ENCODE data around the gene ADSS2.
A peak's percentile ranks its signal among the peaks of the same experiment; 100 is the strongest.

ADSS2 gene

DNA sequence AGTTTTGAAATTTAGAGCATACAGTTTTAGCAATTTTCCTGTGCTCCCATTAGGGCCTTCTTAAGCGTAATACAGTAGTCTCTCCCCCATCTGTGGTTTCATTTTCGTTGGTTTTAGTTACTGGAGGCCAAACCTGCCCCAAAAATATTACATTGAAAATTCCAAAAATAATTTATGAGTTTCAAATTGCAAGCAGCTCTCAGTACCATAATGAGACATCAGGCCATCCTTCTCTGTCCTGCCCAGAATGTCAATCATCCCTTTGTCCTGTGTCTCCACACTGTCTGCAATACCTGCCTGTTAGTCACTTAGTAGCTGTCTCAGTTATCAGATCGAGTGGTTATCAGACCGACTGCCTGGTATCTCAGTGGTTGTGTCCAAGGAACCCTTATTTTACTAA, 45.4 kb downstream of the ADSS2 start:
- DNase-seq (ENCODE audit: insufficient read length, low spot score) (no peak), FAIRE-seq (peak; percentile 70)
- TF ChIP-seq POLR2AphosphoS5 (IDR thresholded peaks at IDR 0.05; ENCODE audit: low read depth, low read length) (no peak), POLR2A (IDR thresholded peaks at IDR 0.05; ENCODE audit: low read depth, low read length) (no peak), POU2F2 (IDR thresholded peaks at IDR 0.05; ENCODE audit: low read depth, low read length) (no peak), PAX5 (IDR thresholded peaks at IDR 0.05; ENCODE audit: insufficient read depth, low read length, severe bottlenecking) (no peak), TAF1 (IDR thresholded peaks at IDR 0.05; ENCODE audit: low read depth, low read length) (no peak), SPI1 (IDR thresholded peaks at IDR 0.05; ENCODE audit: low read depth, low read length) (no peak)

DNA sequence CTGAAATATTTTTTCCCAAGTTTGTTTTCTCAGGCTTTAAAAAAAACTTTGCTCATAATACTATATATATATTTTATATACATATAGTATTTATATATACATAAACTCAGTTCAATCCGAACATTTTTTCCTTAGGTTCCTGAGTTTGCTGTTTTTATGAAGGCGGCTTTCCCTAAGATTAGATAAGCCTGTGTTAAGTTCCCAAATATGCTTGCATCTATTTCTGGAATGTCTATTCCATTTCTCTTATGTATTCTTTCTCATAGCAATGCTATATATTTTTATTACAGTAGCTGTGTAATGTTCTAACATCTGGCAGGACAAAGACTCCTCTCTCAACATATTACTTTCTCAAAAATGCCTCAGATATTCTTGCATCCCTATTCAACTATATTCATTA, 45.9 kb downstream of the ADSS2 start:
- FAIRE-seq (no peak), DNase-seq (ENCODE audit: insufficient read length, low spot score) (no peak)
- TF ChIP-seq SPI1 (IDR thresholded peaks at IDR 0.05; ENCODE audit: low read depth, low read length) = no peak
- TF ChIP-seq POLR2AphosphoS5 (IDR thresholded peaks at IDR 0.05; ENCODE audit: low read depth, low read length) = no peak
- no peak for TF ChIP-seq POLR2A (IDR thresholded peaks at IDR 0.05; ENCODE audit: low read depth, low read length)
- no peak for TF ChIP-seq TAF1 (IDR thresholded peaks at IDR 0.05; ENCODE audit: low read depth, low read length)
- no peak for TF ChIP-seq PAX5 (IDR thresholded peaks at IDR 0.05; ENCODE audit: insufficient read depth, low read length, severe bottlenecking)
- TF ChIP-seq POU2F2 (IDR thresholded peaks at IDR 0.05; ENCODE audit: low read depth, low read length) = no peak

DNA sequence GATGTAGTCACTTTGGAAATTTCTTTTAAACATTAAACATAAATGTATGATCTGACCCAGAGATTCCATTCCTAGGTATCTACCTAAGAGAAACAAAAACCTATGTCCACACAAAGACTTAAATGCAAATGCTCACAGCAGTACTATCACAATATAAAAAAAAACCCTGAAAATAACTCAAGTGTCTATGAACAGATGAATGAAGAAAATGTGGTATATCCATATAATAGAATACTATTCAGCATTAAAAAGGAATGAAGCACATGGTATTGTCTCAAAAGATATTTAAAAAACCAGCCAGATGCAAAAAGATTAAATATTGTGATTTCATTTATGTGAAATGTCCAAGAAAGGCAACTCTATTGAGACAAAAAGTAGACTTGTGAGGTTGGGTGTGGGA, 48.3 kb downstream of the ADSS2 start:
- FAIRE-seq (no peak), DNase-seq (ENCODE audit: insufficient read length, low spot score) (no peak)
- no peak for TF ChIP-seq PAX5 (IDR thresholded peaks at IDR 0.05; ENCODE audit: insufficient read depth, low read length, severe bottlenecking)
- no peak for TF ChIP-seq TAF1 (IDR thresholded peaks at IDR 0.05; ENCODE audit: low read depth, low read length)

DNA sequence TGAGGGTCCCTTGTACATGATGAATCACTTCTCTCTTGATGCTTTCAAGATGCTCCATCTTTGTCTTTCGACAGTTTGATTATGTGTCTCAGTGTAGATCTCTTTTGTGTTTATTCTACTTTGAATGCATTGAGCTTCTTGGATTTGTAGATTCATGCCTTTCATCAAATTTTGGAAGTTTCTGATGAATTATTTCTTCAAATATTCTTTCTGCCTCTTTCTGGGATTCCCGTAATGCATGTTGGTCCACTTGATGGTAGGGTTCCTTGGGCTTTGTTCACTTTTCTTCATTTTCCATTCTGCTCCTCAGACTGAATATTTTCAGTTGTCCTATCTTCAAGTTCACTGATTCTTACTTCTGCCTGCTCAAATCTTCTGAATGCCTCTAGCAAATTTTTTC, 50.7 kb downstream of the ADSS2 start:
- no peak for TF ChIP-seq POU2F2 (IDR thresholded peaks at IDR 0.05; ENCODE audit: low read depth, low read length)
- TF ChIP-seq SPI1 (IDR thresholded peaks at IDR 0.05; ENCODE audit: low read depth, low read length) = no peak
- TF ChIP-seq PAX5 (IDR thresholded peaks at IDR 0.05; ENCODE audit: insufficient read depth, low read length, severe bottlenecking) = no peak
- TF ChIP-seq TAF1 (IDR thresholded peaks at IDR 0.05; ENCODE audit: low read depth, low read length) = no peak
- TF ChIP-seq POLR2A (IDR thresholded peaks at IDR 0.05; ENCODE audit: low read depth, low read length) = no peak
- TF ChIP-seq POLR2AphosphoS5 (IDR thresholded peaks at IDR 0.05; ENCODE audit: low read depth, low read length) = no peak
- no peak for FAIRE-seq
- no peak for DNase-seq (ENCODE audit: insufficient read length, low spot score)

DNA sequence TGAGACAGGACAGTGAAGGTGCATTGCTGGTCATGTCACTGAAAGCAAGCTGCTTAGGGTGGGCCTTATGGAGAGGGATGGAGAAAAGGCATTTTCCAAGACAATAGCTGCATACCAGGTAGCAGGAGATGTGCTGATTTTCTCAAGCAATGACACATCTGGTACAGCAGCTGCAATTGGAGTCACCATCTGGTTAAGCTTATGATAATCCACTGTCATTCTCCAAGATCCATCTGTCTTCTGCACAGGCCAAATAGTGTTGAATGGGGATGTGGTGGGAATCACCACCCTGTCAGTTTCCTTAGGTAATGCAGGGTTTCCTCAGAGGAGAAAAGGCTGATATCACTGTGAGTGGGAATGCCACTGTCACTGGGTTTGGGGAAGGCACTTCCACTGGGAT, 54.6 kb downstream of the ADSS2 start:
- FAIRE-seq (peak; percentile 20), DNase-seq (ENCODE audit: insufficient read length, low spot score) (no peak)
- TF ChIP-seq SPI1 (IDR thresholded peaks at IDR 0.05; ENCODE audit: low read depth, low read length) (no peak), POU2F2 (IDR thresholded peaks at IDR 0.05; ENCODE audit: low read depth, low read length) (no peak), POLR2AphosphoS5 (IDR thresholded peaks at IDR 0.05; ENCODE audit: low read depth, low read length) (no peak), TAF1 (IDR thresholded peaks at IDR 0.05; ENCODE audit: low read depth, low read length) (no peak), POLR2A (IDR thresholded peaks at IDR 0.05; ENCODE audit: low read depth, low read length) (no peak), PAX5 (IDR thresholded peaks at IDR 0.05; ENCODE audit: insufficient read depth, low read length, severe bottlenecking) (no peak)

DNA sequence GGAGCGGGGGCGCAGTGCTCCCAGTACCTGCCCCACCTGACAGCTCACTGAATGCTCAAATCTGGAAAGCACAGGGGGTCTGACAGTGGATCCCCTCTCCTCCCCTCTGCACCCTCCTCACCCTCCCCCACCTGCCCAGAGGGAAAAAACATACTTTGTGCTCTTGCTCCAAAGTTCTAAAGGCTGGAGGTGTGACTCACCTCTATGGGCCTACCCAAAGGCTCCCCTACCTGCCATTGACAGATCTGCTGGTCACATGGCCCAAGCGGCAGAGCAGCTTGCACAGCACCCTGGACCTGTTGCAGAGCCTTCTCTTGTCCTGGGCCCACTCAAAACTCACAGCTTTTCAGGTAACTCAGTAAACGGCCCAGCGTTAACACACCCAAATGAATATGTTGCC, 55.7 kb downstream of the ADSS2 start:
- FAIRE-seq (no peak), DNase-seq (ENCODE audit: insufficient read length, low spot score) (no peak)
- TF ChIP-seq PAX5 (IDR thresholded peaks at IDR 0.05; ENCODE audit: insufficient read depth, low read length, severe bottlenecking) = no peak
- TF ChIP-seq SPI1 (IDR thresholded peaks at IDR 0.05; ENCODE audit: low read depth, low read length) = no peak
- TF ChIP-seq POLR2A (IDR thresholded peaks at IDR 0.05; ENCODE audit: low read depth, low read length) = no peak
- no peak for TF ChIP-seq POU2F2 (IDR thresholded peaks at IDR 0.05; ENCODE audit: low read depth, low read length)
- no peak for TF ChIP-seq TAF1 (IDR thresholded peaks at IDR 0.05; ENCODE audit: low read depth, low read length)
- no peak for TF ChIP-seq POLR2AphosphoS5 (IDR thresholded peaks at IDR 0.05; ENCODE audit: low read depth, low read length)

DNA sequence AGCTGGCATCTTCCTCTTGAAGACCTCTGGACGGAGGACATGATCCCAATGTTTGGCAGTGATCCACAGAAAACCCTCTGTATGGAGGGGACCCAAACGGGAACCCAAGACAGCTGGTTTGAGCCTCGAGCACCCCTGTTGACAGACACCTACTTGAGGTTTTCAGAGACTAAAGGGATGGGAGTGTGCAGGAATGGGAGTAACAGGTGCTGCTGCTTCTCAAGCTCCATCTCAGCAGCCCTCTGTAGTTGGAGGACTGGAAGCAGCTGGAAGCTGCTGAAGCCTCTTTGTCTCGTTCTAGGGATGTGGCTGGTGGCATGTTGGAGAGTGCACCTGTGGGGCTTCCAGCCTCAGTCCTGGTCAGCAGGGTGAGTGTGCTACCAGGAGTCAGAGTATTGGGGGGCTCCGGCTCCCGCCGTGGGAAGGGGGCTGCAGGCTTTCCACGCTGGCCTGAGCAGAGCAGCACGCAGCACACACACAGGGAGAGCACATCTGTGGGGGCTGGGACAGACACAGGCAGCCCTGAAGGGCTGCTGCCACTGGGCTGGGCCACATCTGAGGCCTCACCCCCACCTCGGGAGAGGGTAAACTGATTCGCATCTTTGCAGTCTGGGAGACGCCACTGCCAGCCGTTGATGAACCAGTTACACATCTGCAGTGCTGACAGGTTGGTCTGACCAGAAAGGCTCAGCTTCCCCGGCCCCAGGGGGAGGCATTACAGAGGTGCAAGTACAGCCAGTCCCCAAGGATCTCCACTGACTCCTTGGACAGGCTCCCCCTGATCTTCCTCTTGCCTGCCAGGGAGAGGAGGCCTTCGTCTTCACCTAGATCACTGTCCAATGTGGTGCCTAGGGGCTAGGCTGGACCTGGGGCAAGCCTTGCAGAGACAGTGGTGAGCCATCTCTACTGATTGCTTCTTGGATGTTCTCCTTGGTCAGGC, 56.6 kb downstream of the ADSS2 start:
- DNase-seq (ENCODE audit: insufficient read length, low spot score) (no peak), FAIRE-seq (no peak)
- no peak for TF ChIP-seq POLR2A (IDR thresholded peaks at IDR 0.05; ENCODE audit: low read depth, low read length)
- no peak for TF ChIP-seq TAF1 (IDR thresholded peaks at IDR 0.05; ENCODE audit: low read depth, low read length)
- TF ChIP-seq PAX5 (IDR thresholded peaks at IDR 0.05; ENCODE audit: insufficient read depth, low read length, severe bottlenecking) = no peak
- no peak for TF ChIP-seq POLR2AphosphoS5 (IDR thresholded peaks at IDR 0.05; ENCODE audit: low read depth, low read length)
- no peak for TF ChIP-seq POU2F2 (IDR thresholded peaks at IDR 0.05; ENCODE audit: low read depth, low read length)
- no peak for TF ChIP-seq SPI1 (IDR thresholded peaks at IDR 0.05; ENCODE audit: low read depth, low read length)

DNA sequence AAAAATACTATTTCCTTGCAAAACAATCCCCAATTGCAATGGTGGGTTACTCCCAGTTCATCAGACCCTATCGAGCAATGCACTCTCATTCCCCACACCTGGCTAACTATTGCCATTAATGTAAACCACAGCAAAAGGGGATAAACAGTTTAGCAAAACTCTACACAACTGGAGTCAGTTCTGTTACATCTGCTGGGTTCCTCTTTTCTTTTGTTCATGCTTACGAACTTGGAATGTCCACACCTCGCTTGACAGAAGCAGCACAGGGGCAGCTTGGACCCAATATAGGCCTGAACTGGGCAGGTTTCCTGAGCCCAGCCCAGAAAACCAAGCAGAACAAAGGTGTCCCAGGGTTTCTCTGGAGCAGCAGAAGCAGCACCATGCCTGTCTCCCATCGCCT, 57.4 kb downstream of the ADSS2 start:
- DNase-seq (ENCODE audit: insufficient read length, low spot score) (no peak), FAIRE-seq (no peak)
- TF ChIP-seq SPI1 (IDR thresholded peaks at IDR 0.05; ENCODE audit: low read depth, low read length) = peak; percentile 17; the same call in 1 of the 2 replicates
- TF ChIP-seq TAF1 (IDR thresholded peaks at IDR 0.05; ENCODE audit: low read depth, low read length) = no peak

DNA sequence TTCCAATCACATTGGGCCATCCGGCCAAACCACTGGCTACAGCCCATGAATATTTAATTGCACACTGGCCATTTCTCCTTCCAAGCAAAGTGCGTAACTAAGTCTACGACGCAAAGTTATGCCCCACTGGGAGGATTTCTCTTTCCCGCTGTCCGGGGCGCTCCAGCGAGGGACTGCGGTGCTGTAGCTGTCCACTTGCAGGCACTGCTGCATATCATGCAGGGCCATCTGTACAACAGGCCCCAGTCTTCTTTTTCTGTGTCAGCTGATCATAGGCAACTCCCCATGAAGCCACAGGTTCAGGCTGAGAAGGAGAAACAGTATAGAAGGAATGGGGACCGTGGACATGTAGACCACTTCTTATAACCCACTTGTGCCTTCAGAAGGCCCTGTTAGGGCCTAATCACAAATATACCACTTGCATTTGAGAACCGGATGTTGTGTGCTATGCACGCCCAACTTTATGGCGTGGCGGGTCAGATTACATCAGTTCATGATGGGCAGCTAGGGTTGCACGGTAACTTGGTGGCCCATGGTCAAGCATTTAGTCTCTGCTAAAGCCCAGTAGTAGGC, 58.0 kb downstream of the ADSS2 start:
- no peak for FAIRE-seq
- TF ChIP-seq POLR2A (IDR thresholded peaks at IDR 0.05; ENCODE audit: low read depth, low read length) (no peak), TAF1 (IDR thresholded peaks at IDR 0.05; ENCODE audit: low read depth, low read length) (no peak), POLR2AphosphoS5 (IDR thresholded peaks at IDR 0.05; ENCODE audit: low read depth, low read length) (no peak), PAX5 (IDR thresholded peaks at IDR 0.05; ENCODE audit: insufficient read depth, low read length, severe bottlenecking) (no peak), SPI1 (IDR thresholded peaks at IDR 0.05; ENCODE audit: low read depth, low read length) (no peak), POU2F2 (IDR thresholded peaks at IDR 0.05; ENCODE audit: low read depth, low read length) (no peak)
- DNase-seq (ENCODE audit: insufficient read length, low spot score) = no peak
